HepG2 (cell line): ENCODE measurements around the gene PKIB. TPM values are rescaled to one million over a fixed set of nuclear protein-coding genes. Genes with fewer than 3 reads are reported as not detected.

ENCODE experiments used
- ATAC-seq: fragments of 200-7000 bp; cut with Tn5 transposase; 3 replicates; pipeline ENCODE4 v1.9.1; 2020; ENCODE audit warnings: mild to moderate bottlenecking, moderate library complexity
- BruUV-seq: library from RNA; stranded (reverse); fragments of 400-500 nt; replicated peaks from 2 replicates; lab custom pipeline; 2021; lab: Mats Ljungman, UMichigan
- CTCF ChIA-PET: fragments of 300-600 bp; formaldehyde crosslinking; extraction: SDS; loops from one replicate; lab custom pipeline; 2021; ENCODE audit warnings: low total read pairs, inconsistent platforms, low intra/inter-chr PET ratio; lab: Yijun Ruan, JAX
- POLR2A ChIA-PET: fragments of 350-600 bp; sonication (Branson Sonifier 250); formaldehyde crosslinking; loops from one replicate; lab custom pipeline; 2020; ENCODE audit warnings: antibody characterized with exemption, inconsistent platforms; lab: Yijun Ruan, JAX
- DNase-seq: peaks from one replicate; pipeline ENCODE4 v3.0.0-alpha.2; 2015; ENCODE audit warnings: low spot score
- FAIRE-seq: peaks from 3 replicates; lab custom pipeline; 2011; peaks lifted over from hg19 to GRCh38; lab: Jason Lieb, UNC
- H2AFZ ChIP-seq: one replicate; pipeline ENCODE4 v1.6.1; 2011; ENCODE audit warnings: low read length, inconsistent platforms
- H3K27ac ChIP-seq: fragments of 300-600 bp; 3 replicates; pipeline ENCODE4 v1.8.0; 2011; ENCODE audit warnings: mixed run types, mild to moderate bottlenecking, mixed read lengths, low read length, inconsistent platforms; ENCODE audit not compliant: insufficient read depth; ENCODE audit errors: extremely low read length
- H3K27me3 ChIP-seq, 2 experiments: fragments of 200-600 bp in 1 of 2; 2 replicates in 1 of 2; 3 replicates in 1 of 2; pipeline versions ENCODE4 v1.6.0 to v1.8.0; 2011; ENCODE audit warnings: low read length in 2 of 2, mild to moderate bottlenecking in 2 of 2, moderate library complexity in 2 of 2, inconsistent platforms in 1 of 2; ENCODE audit not compliant: insufficient read depth in 2 of 2, control insufficient read depth in 1 of 2
- H3K36me3 ChIP-seq, 2 experiments: fragments of 200-600 bp in 1 of 2; replicated peaks in 1 of 2; 2 replicates in 1 of 2; 3 replicates in 1 of 2; pipeline versions ENCODE4 v1.5.1 to v1.8.0; 2011; ENCODE audit warnings: low read length in 2 of 2, inconsistent platforms in 1 of 2; ENCODE audit not compliant: insufficient read depth in 2 of 2, control insufficient read depth in 1 of 2
- H3K4me1 ChIP-seq: 2 replicates; pipeline ENCODE4 v1.5.1; 2012; ENCODE audit warnings: low read length, inconsistent platforms; ENCODE audit not compliant: insufficient read depth
- H3K4me2 ChIP-seq: 2 replicates; pipeline ENCODE4 v1.6.0; 2011; ENCODE audit warnings: low read depth, low read length, inconsistent platforms
- H3K4me3 ChIP-seq, 3 experiments: fragments of 200-600 bp in 1 of 3; sonication (generic), shearing (Covaris generic) in 1 of 3; replicated peaks in 1 of 3; 2 replicates each; pipeline ENCODE4 v1.5.1; 2011 to 2016; ENCODE audit warnings: low read length in 3 of 3, inconsistent platforms in 2 of 3, low read depth in 2 of 3, mild to moderate bottlenecking in 2 of 3, control low read depth in 1 of 3, mixed read lengths in 1 of 3; ENCODE audit not compliant: insufficient read depth in 1 of 3
- H3K79me2 ChIP-seq: one replicate; pipeline ENCODE4 v1.6.1; 2011; ENCODE audit warnings: low read length, inconsistent platforms; ENCODE audit not compliant: insufficient read depth
- H3K9ac ChIP-seq: 2 replicates; pipeline ENCODE4 v1.6.0; 2011; ENCODE audit warnings: mild to moderate bottlenecking, low read depth, low read length, inconsistent platforms; ENCODE audit not compliant: insufficient read depth
- H3K9me3 ChIP-seq: 2 replicates; pipeline ENCODE4 v1.5.1; 2012; ENCODE audit warnings: mild to moderate bottlenecking, low read length
- H4K20me1 ChIP-seq: 2 replicates; pipeline ENCODE4 v1.6.0; 2011; ENCODE audit warnings: inconsistent platforms, mild to moderate bottlenecking, low read length, moderate library complexity; ENCODE audit not compliant: insufficient read depth
- CBFB ChIP-seq: sonication (generic); formaldehyde crosslinking; IDR thresholded peaks from 2 replicates; pipeline ENCODE4 v1.4.0; 2020; ENCODE audit warnings: missing genetic modification reagents
- ESRRA ChIP-seq: sonication (generic); formaldehyde crosslinking; IDR thresholded peaks from 2 replicates; pipeline ENCODE4 v1.5.1; 2020; ENCODE audit warnings: mild to moderate bottlenecking, low read depth, missing genetic modification reagents
- FOXA1 ChIP-seq, 2 experiments: fragments of 450-650 bp in 1 of 2; sonication (generic) in 1 of 2; formaldehyde crosslinking in 1 of 2; IDR thresholded peaks; 2 replicates each; pipeline versions ENCODE4 v1.4.0 to v1.6.1; 2016 to 2020; ENCODE audit warnings: missing genetic modification reagents in 1 of 2
- HOXA9 ChIP-seq: sonication (generic); formaldehyde crosslinking; IDR thresholded peaks from 2 replicates; pipeline ENCODE4 v1.8.1; 2022; ENCODE audit warnings: missing genetic modification reagents, mild to moderate bottlenecking, moderate library complexity, borderline replicate concordance
- IRF2 ChIP-seq: IDR thresholded peaks from 2 replicates; pipeline ENCODE4 v1.6.1; 2018; ENCODE audit warnings: missing genetic modification reagents, missing compliant biosample characterization
- MEIS1 ChIP-seq: sonication (generic); formaldehyde crosslinking; IDR thresholded peaks from 2 replicates; pipeline ENCODE4 v1.9.0; 2021; ENCODE audit warnings: mild to moderate bottlenecking, missing genetic modification reagents, moderate library complexity, borderline replicate concordance
- MXD1 ChIP-seq: sonication (generic); formaldehyde crosslinking; IDR thresholded peaks from 2 replicates; pipeline ENCODE4 v1.4.0; 2020; ENCODE audit warnings: mild to moderate bottlenecking, missing genetic modification reagents
- PATZ1 ChIP-seq: sonication (generic); formaldehyde crosslinking; IDR thresholded peaks from 2 replicates; pipeline ENCODE4 v1.4.0; 2020; ENCODE audit warnings: missing genetic modification reagents
- PPARG ChIP-seq: conservative IDR thresholded peaks from 2 replicates; pipeline ENCODE4 v1.6.1; 2016; ENCODE audit warnings: missing biosample characterization, missing genetic modification reagents
- TBL1XR1 ChIP-seq: fragments of 150-350 bp; IDR thresholded peaks from 2 replicates; pipeline ENCODE4 v1.6.1; 2014; ENCODE audit warnings: borderline replicate concordance, low read length; ENCODE audit not compliant: partially characterized antibody
- ZNF20 ChIP-seq: sonication (generic); formaldehyde crosslinking; IDR thresholded peaks from 2 replicates; pipeline ENCODE4 v1.4.0; 2020; ENCODE audit warnings: mild to moderate bottlenecking, moderate library complexity, missing genetic modification reagents
- ZNF235 ChIP-seq: sonication (generic); formaldehyde crosslinking; IDR thresholded peaks from 2 replicates; pipeline ENCODE4 v1.8.1; 2023; ENCODE audit warnings: mild to moderate bottlenecking, missing genetic modification reagents, borderline replicate concordance
- ZNF749 ChIP-seq: sonication (generic); formaldehyde crosslinking; IDR thresholded peaks from 2 replicates; pipeline ENCODE4 v1.8.0; 2022; ENCODE audit warnings: mild to moderate bottlenecking, missing genetic modification reagents, moderate library complexity, borderline replicate concordance
- ZNF83 ChIP-seq: sonication (generic); formaldehyde crosslinking; IDR thresholded peaks from 2 replicates; pipeline ENCODE4 v1.4.0; 2020; ENCODE audit warnings: missing genetic modification reagents, mild to moderate bottlenecking, borderline replicate concordance
- in situ Hi-C: cut with HindIII; loops from 2 replicates; pipeline ENCODE4 v1.10.0; 2017; ENCODE audit warnings: low pct_unique_long_range_greater_than_20kb; ENCODE audit not compliant: extremely low pct_ligation_motif_present
- intact Hi-C: fragments of 100-400 bp; cut with micrococcal nuclease; formaldehyde crosslinking; loops from one replicate; pipeline ENCODE4 v1.10.0; 2022; ENCODE audit not compliant: unreplicated experiment
- polyA plus RNA-seq, 8 experiments: library from polyadenylated mRNA; depleted of rRNA in 3 of 8; stranded (reverse) in 7 of 8; unstranded in 1 of 8; fragments of >200 nt; fragmentation: Illumina TruSeq in 4 of 8; extraction: Trizol in 4 of 8; gene quantifications; 2 replicates each; pipeline versions ENCODE4 v1.2.1 to v1.2.3, GENCODE V29; 2011 to 2016; ENCODE audit warnings: low read depth in 4 of 8, missing spikeins in 1 of 8, mixed read lengths in 1 of 8; ENCODE audit not compliant: insufficient read depth in 1 of 8
- total RNA-seq, 5 experiments: library from RNA; depleted of rRNA; stranded (reverse); fragments of >200 nt; fragmentation: Illumina TruSeq; extraction: Trizol; gene quantifications; 2 replicates each; pipeline ENCODE4 v1.2.3, GENCODE V29; 2016; ENCODE audit warnings: low read depth in 1 of 5

PKIB gene
- total and polyA plus RNA-seq, 2 of the 13 experiments (the other 11 are each of a cell fraction or from before 2014, with no cell fraction given) = 1.4 to 1.5 TPM

GRCh38 chr6:122651031-122651430, 40.8 kb downstream of the PKIB start (continued):
- TF ChIP-seq ZNF749 (CRISPR knock-in tag) (no peak), FOXA1 (IDR thresholded peaks at IDR 0.05) (no peak), FOXA1 (CRISPR knock-in tag; IDR thresholded peaks at IDR 0.05) (no peak), ZNF235 (CRISPR knock-in tag) (no peak), IRF2 (CRISPR knock-in tag) (no peak), ZNF20 (no peak)

- CTCF ChIA-PET = no interaction called here
These were observed 41.4 kb downstream of the PKIB start for GRCh38 chr6:122651604-122652003.

More at GRCh38 chr6:122651604-122652003, 41.4 kb downstream of the PKIB start:
- H3K9me3 ChIP-seq = no peaks in the 10 kb centered on the region
- BruUV-seq = no TSS peak
- in situ Hi-C loops = no loop called here
- H2AFZ ChIP-seq = no peak overlapping the region
- ATAC-seq = no peak
- no peaks in the 10 kb centered on the region for H3K79me2 ChIP-seq
- peaks cover 21% of the 10 kb centered on the region for H3K4me1 ChIP-seq
- H3K9ac ChIP-seq = no peak overlapping the region
- H3K4me2 ChIP-seq = no peak overlapping the region
- no peak overlapping the region for H3K4me3 ChIP-seq
- no peaks in the 10 kb centered on the region for H3K36me3 ChIP-seq
- H3K27me3 ChIP-seq = no peaks in the 10 kb centered on the region
- POLR2A ChIA-PET = no interaction called here
- TF ChIP-seq PATZ1 (CRISPR knock-in tag) (no peak), MXD1 (CRISPR knock-in tag) (no peak), CBFB (CRISPR knock-in tag) (no peak), PPARG (no peak), MEIS1 (CRISPR knock-in tag) (no peak), TBL1XR1 (no peak), HOXA9 (CRISPR knock-in tag) (no peak), ESRRA (CRISPR knock-in tag) (no peak), ZNF83 (CRISPR knock-in tag) (no peak)
- no peak for DNase-seq
- intact Hi-C loops = loop anchor here (1.0 kb wide), 1 partner anchor 24 kb away; no protein-coding TSS in a partner anchor
- no peak for FAIRE-seq
- no peaks in the 10 kb centered on the region for H4K20me1 ChIP-seq
- H3K27ac ChIP-seq = no peak overlapping the region
